CD14-positive monocyte (primary cell): Measurements from ENCODE around the gene EPS15. TPM values are rescaled to one million over a fixed set of nuclear protein-coding genes. Genes with fewer than 3 reads are reported as not detected.

Experiments used
- DNase-seq, 3 donors: peaks; one replicate each; pipeline ENCODE4 v3.0.0-alpha.2; 2011 to 2022
- H2AFZ ChIP-seq: 2 replicates; pipeline ENCODE4 v1.6.0; 2012; ENCODE audit warnings: mild to moderate bottlenecking, low read depth, low read length, inconsistent platforms; ENCODE audit not compliant: insufficient read depth, poor library complexity, severe bottlenecking
- H3K27ac ChIP-seq, 2 donors: 1 replicate in 1 of 2; 2 replicates in 1 of 2; pipeline ENCODE4 v1.5.1; 2012 to 2013; ENCODE audit warnings: low read length in 2 of 2, control low read depth in 1 of 2, inconsistent platforms in 1 of 2, low read depth in 1 of 2, mild to moderate bottlenecking in 1 of 2
- H3K27me3 ChIP-seq, 2 donors: one replicate each; pipeline versions ENCODE4 v1.6.0 to v1.6.1; 2011 to 2013; ENCODE audit warnings: low read length in 2 of 2; ENCODE audit not compliant: control insufficient read depth in 2 of 2, insufficient read depth in 2 of 2
- H3K36me3 ChIP-seq, 2 donors: replicated peaks in 1 of 2; 1 replicate in 1 of 2; 2 replicates in 1 of 2; pipeline versions ENCODE4 v1.5.1 to v1.6.1; 2012 to 2013; ENCODE audit warnings: low read length in 2 of 2, control low read depth in 1 of 2, inconsistent platforms in 1 of 2, mild to moderate bottlenecking in 1 of 2; ENCODE audit not compliant: insufficient read depth in 2 of 2, control insufficient read depth in 1 of 2
- H3K4me1 ChIP-seq, 2 donors: 1 replicate in 1 of 2; 2 replicates in 1 of 2; pipeline versions ENCODE4 v1.5.1 to v1.6.1; 2012 to 2013; ENCODE audit warnings: low read length in 2 of 2, control low read depth in 1 of 2, inconsistent platforms in 1 of 2, mild to moderate bottlenecking in 1 of 2, moderate library complexity in 1 of 2; ENCODE audit not compliant: insufficient read depth in 2 of 2, control insufficient read depth in 1 of 2
- H3K4me2 ChIP-seq: replicated peaks from 2 replicates; pipeline ENCODE3; 2012; ENCODE audit warnings: low read length, moderate library complexity, mild to moderate bottlenecking; ENCODE audit not compliant: poor library complexity, severe bottlenecking; ENCODE audit errors: extremely low read depth
- H3K4me3 ChIP-seq, 3 experiments: fragments of 200-600 bp in 1 of 3; sonication (generic) in 1 of 3; replicated peaks in 1 of 3; 1 replicate in 2 of 3; 2 replicates in 1 of 3; pipeline ENCODE4 v1.5.1; 2011 to 2013; ENCODE audit warnings: low read length in 3 of 3, mild to moderate bottlenecking in 3 of 3, control low read depth in 2 of 3, low read depth in 2 of 3, inconsistent platforms in 1 of 3, moderate library complexity in 1 of 3
- H3K79me2 ChIP-seq: 2 replicates; pipeline ENCODE4 v1.6.0; 2012; ENCODE audit warnings: mild to moderate bottlenecking, control low read depth, inconsistent platforms, low read length, moderate library complexity; ENCODE audit not compliant: insufficient read depth
- H3K9ac ChIP-seq: 2 replicates; pipeline ENCODE4 v1.6.0; 2017; ENCODE audit warnings: low read length, mild to moderate bottlenecking; ENCODE audit not compliant: insufficient read depth, poor library complexity, severe bottlenecking
- H3K9me3 ChIP-seq, 2 donors: replicated peaks in 1 of 2; 1 replicate in 1 of 2; 2 replicates in 1 of 2; pipeline versions ENCODE4 v1.5.1 to v1.6.1; 2012 to 2013; ENCODE audit warnings: low read length in 2 of 2, control low read depth in 1 of 2; ENCODE audit not compliant: control insufficient read depth in 1 of 2, insufficient read depth in 1 of 2
- H4K20me1 ChIP-seq: 2 replicates; pipeline ENCODE4 v1.6.0; 2012; ENCODE audit warnings: mild to moderate bottlenecking, low read length, control low read depth, moderate library complexity; ENCODE audit not compliant: insufficient read depth
- H3K27ac Mint-ChIP-seq, 7 donors: one replicate each; pipeline ENCODE4 v1.8.0; 2020; ENCODE audit warnings: mild to moderate bottlenecking in 7 of 7, mixed read lengths in 7 of 7, moderate library complexity in 6 of 7, inconsistent platforms in 2 of 7
- H3K27me3 Mint-ChIP-seq, 3 donors: one replicate each; pipeline ENCODE4 v1.8.0; 2021 to 2022; ENCODE audit warnings: low read depth in 3 of 3, mild to moderate bottlenecking in 3 of 3, mixed read lengths in 3 of 3, moderate library complexity in 3 of 3, inconsistent platforms in 1 of 3
- H3K36me3 Mint-ChIP-seq, 2 donors: one replicate each; pipeline ENCODE4 v1.8.0; 2020; ENCODE audit warnings: mixed read lengths in 2 of 2, inconsistent platforms in 1 of 2, mild to moderate bottlenecking in 1 of 2
- H3K4me1 Mint-ChIP-seq: one replicate; pipeline ENCODE4 v1.8.0; 2020; ENCODE audit warnings: mild to moderate bottlenecking, mixed read lengths
- H3K4me3 Mint-ChIP-seq, 2 donors: one replicate each; pipeline ENCODE4 v1.8.0; 2020; ENCODE audit warnings: mild to moderate bottlenecking in 2 of 2, mixed read lengths in 2 of 2, moderate library complexity in 1 of 2
- H3K9me3 Mint-ChIP-seq, 7 donors: one replicate each; pipeline ENCODE4 v1.8.0; 2020 to 2022; ENCODE audit warnings: mixed read lengths in 7 of 7, mild to moderate bottlenecking in 6 of 7, moderate library complexity in 6 of 7, inconsistent platforms in 2 of 7
- CTCF ChIP-seq: fragments of 200-600 bp; IDR thresholded peaks from one replicate; pipeline ENCODE4 v1.8.0; 2022; ENCODE audit warnings: antibody characterized with exemption, mild to moderate bottlenecking
- WGBS: methylation state at CpG from one replicate; pipeline ENCODE4 v1.1.5; 2013; ENCODE audit warnings: missing lambda C conversion rate; ENCODE audit not compliant: insufficient coverage; 5-methylcytosine and 5-hydroxymethylcytosine counted together
- intact Hi-C, 2 donors: fragments of 100-400 bp; cut with micrococcal nuclease; formaldehyde crosslinking; loops; one replicate each; pipeline versions ENCODE4 v1.15.0 to v1.15.1; 2023
- polyA plus RNA-seq, 3 donors: library from polyadenylated mRNA; depleted of rRNA in 1 of 3; unstranded in 2 of 3; stranded (reverse) in 1 of 3; fragments of 300-500 nt in 2 of 3; fragments of >200 nt in 1 of 3; fragmentation: Illumina TruSeq in 2 of 3; gene quantifications; 1 replicate in 2 of 3; 2 replicates in 1 of 3; pipeline ENCODE4 v1.2.3, GENCODE V29; 2012 to 2021

The EPS15 gene
- polyA plus RNA-seq, 3 donors, result 26.7 to 53.6 (median 36.4) TPM

- no peak for DNase-seq
- WGBS, result 88% methylated on average over 3 of the region's 4 CpGs
- Histone ChIP-seq H3K79me2 (no peaks in the 10 kb centered on the region), H3K27ac (no peak overlapping the region), H3K4me1 (peaks cover 10 to 14% of the 10 kb centered on the region in 2 donors), H3K9ac (no peak overlapping the region), H3K4me2 (no peak overlapping the region), H3K4me3 (no peak overlapping the region), H3K36me3 (no peaks in the 10 kb centered on the region), H2AFZ (no peak overlapping the region), H4K20me1 (no peaks in the 10 kb centered on the region), H3K27me3 (peaks cover 11 to 18% of the 10 kb centered on the region in 2 donors), H3K9me3 (no peaks in the 10 kb centered on the region)
- Mint-ChIP-seq H3K36me3 (peaks cover 2 to 9% of the 10 kb centered on the region in 2 donors), H3K9me3 (peaks cover 0 to 7% (median 6%) of the 10 kb centered on the region in 7 donors), H3K27me3 (peaks cover 22 to 31% (median 25%) of the 10 kb centered on the region in 3 donors), H3K4me3 (no peak overlapping the region), H3K27ac (no peak overlapping the region), H3K4me1 (peaks cover 13% of the 10 kb centered on the region)
- no peak for TF ChIP-seq CTCF
- intact Hi-C loops, result no loop called here
These were observed 190.1 kb downstream of the EPS15 start for GRCh38 chr1:51328926-51329325.

GRCh38 chr1:51328279-51328678 is 190.8 kb downstream of the EPS15 start:
- Mint-ChIP-seq H3K4me1 (peaks cover 13% of the 10 kb centered on the region), H3K27ac (no peak overlapping the region), H3K27me3 (peaks cover 22 to 31% (median 25%) of the 10 kb centered on the region in 3 donors), H3K4me3 (no peak overlapping the region), H3K9me3 (peaks cover 0 to 7% (median 6%) of the 10 kb centered on the region in 7 donors), H3K36me3 (peaks cover 2 to 9% of the 10 kb centered on the region in 2 donors)
- no peak for TF ChIP-seq CTCF
- intact Hi-C loops, result no loop called here
- H3K4me2 ChIP-seq, result no peak overlapping the region
- WGBS, result no CpG with 5 or more reads among the region's 3 CpGs
- H3K4me1 ChIP-seq, result peaks cover 10 to 14% of the 10 kb centered on the region in 2 donors
- H3K4me3 ChIP-seq, result no peak overlapping the region
- H2AFZ ChIP-seq, result no peak overlapping the region
- H3K27ac ChIP-seq, result no peak overlapping the region
- H4K20me1 ChIP-seq, result no peaks in the 10 kb centered on the region
- no peak for DNase-seq
- H3K9me3 ChIP-seq, result no peaks in the 10 kb centered on the region
- H3K79me2 ChIP-seq, result no peaks in the 10 kb centered on the region
- H3K27me3 ChIP-seq, result peaks cover 11 to 18% of the 10 kb centered on the region in 2 donors
- no peaks in the 10 kb centered on the region for H3K36me3 ChIP-seq
- no peak overlapping the region for H3K9ac ChIP-seq
